K562 (cell line): Measurements from ENCODE around the gene NUPR1. TPM values are rescaled to one million over a fixed set of nuclear protein-coding genes. Genes with fewer than 3 reads are reported as not detected.

Experiments used
- ASH1L ChIP-seq: fragments of 450-650 bp; IDR thresholded peaks from 2 replicates; pipeline ENCODE4 v1.6.1; 2018; ENCODE audit warnings: borderline replicate concordance, mild to moderate bottlenecking, low read depth; ENCODE audit not compliant: partially characterized antibody
- CTBP1 ChIP-seq: fragments of 450-650 bp; IDR thresholded peaks from 2 replicates; pipeline ENCODE4 v1.6.1; 2016; ENCODE audit warnings: borderline replicate concordance
- ETV1 ChIP-seq: fragments of 450-650 bp; conservative IDR thresholded peaks from 2 replicates; pipeline ENCODE4 v1.6.1; 2016; ENCODE audit warnings: missing genetic modification characterization, control low read depth, low read depth, missing compliant biosample characterization
- GABPA ChIP-seq: fragments of 200-800 bp; sonication (Bioruptor generic); conservative IDR thresholded peaks from 2 replicates; pipeline ENCODE4 v1.6.1; 2016; ENCODE audit warnings: low read depth, missing genetic modification characterization, missing compliant biosample characterization
- GTF2B ChIP-seq: IDR thresholded peaks from 2 replicates; pipeline ENCODE4 v1.6.1; 2011; ENCODE audit not compliant: insufficient read length; ENCODE audit errors: extremely low read depth
- HNRNPL ChIP-seq: fragments of 200-400 bp; formaldehyde crosslinking; IDR thresholded peaks from 2 replicates; pipeline ENCODE4 v1.6.1; 2017; ENCODE audit warnings: low read depth, mild to moderate bottlenecking, low read length
- POLR2H ChIP-seq: IDR thresholded peaks from 2 replicates; pipeline ENCODE4 v1.6.1; 2016; ENCODE audit warnings: missing genetic modification characterization, low read depth, mild to moderate bottlenecking, control low read depth, missing compliant biosample characterization, moderate library complexity
- SNAPC5 ChIP-seq: fragments of 250-450 bp; sonication (Bioruptor Pico); IDR thresholded peaks from 2 replicates; pipeline ENCODE4 v1.8.0; 2021; ENCODE audit warnings: moderate library complexity, mild to moderate bottlenecking, inconsistent platforms
- TBP ChIP-seq: optimal IDR thresholded peaks from 2 replicates; pipeline ENCODE3; 2011; ENCODE audit warnings: low read depth, low read length, improper control_type of control experiment
- ZFP30 ChIP-seq: fragments of 250-450 bp; sonication (Bioruptor Pico); IDR thresholded peaks from 2 replicates; pipeline ENCODE4 v1.8.0; 2022; ENCODE audit warnings: moderate library complexity, mild to moderate bottlenecking, inconsistent platforms, borderline replicate concordance
- ZFP36 ChIP-seq: fragments of 150-350 bp; IDR thresholded peaks from 2 replicates; pipeline ENCODE4 v1.6.1; 2018; ENCODE audit warnings: low read length, low read depth; ENCODE audit not compliant: partially characterized antibody
- ZNF263 ChIP-seq: sonication (generic); formaldehyde crosslinking; IDR thresholded peaks from 2 replicates; pipeline ENCODE4 v1.8.0; 2022; ENCODE audit warnings: mild to moderate bottlenecking, missing genetic modification reagents, borderline replicate concordance
- ZNF280B ChIP-seq: fragments of 250-450 bp; sonication (Bioruptor Pico); IDR thresholded peaks from 2 replicates; pipeline ENCODE4 v1.5.1; 2021; ENCODE audit warnings: mild to moderate bottlenecking
- ZNF41 ChIP-seq: fragments of 250-450 bp; sonication (Bioruptor Pico); conservative IDR thresholded peaks from 2 replicates; pipeline ENCODE4 v1.4.0; 2020; ENCODE audit warnings: mild to moderate bottlenecking
- ZNF75A ChIP-seq: fragments of 450-650 bp; formaldehyde crosslinking; IDR thresholded peaks from 2 replicates; pipeline ENCODE4 v1.4.0; 2020; ENCODE audit warnings: mild to moderate bottlenecking
- polyA plus RNA-seq, 8 experiments: library from polyadenylated mRNA; depleted of rRNA in 4 of 8; stranded (reverse) in 5 of 8; unstranded in 3 of 8; fragments of >200 nt; fragmentation: Nextera tagmentation in 2 of 8; fragmentation: Illumina TruSeq in 1 of 8; extraction: Ambion mirVana in 2 of 8; extraction: Trizol in 1 of 8; gene quantifications; 2 replicates each; pipeline versions ENCODE4 v1.2.1 to v1.2.3, GENCODE V29; 2011 to 2014; ENCODE audit warnings: inconsistent platforms in 1 of 8, missing spikeins in 1 of 8
- total RNA-seq, 7 experiments: library from RNA; depleted of rRNA in 6 of 7; stranded (reverse); fragments of >200 nt in 6 of 7; fragmentation: Illumina TruSeq in 2 of 7; extraction: Trizol in 2 of 7; gene quantifications; 2 replicates each; pipeline versions ENCODE4 v1.2.1 to v1.2.3, GENCODE V29; 2011 to 2021; ENCODE audit warnings: low replicate concordance in 1 of 7
- TF ChIP-seq, protein P1 (sequence below), 2 experiments: fragments of 200-800 bp in 1 of 2; sonication (Bioruptor generic) in 1 of 2; sonication (generic) in 1 of 2; formaldehyde crosslinking in 1 of 2; IDR thresholded peaks in 1 of 2; conservative IDR thresholded peaks in 1 of 2; 2 replicates each; pipeline versions ENCODE4 v1.5.0 to v1.6.1; 2016 to 2020; ENCODE audit warnings: missing compliant biosample characterization in 1 of 2, missing genetic modification characterization in 1 of 2, missing genetic modification reagents in 1 of 2
- TF ChIP-seq, protein P2 (sequence below): sonication (generic); formaldehyde crosslinking; IDR thresholded peaks from 2 replicates; pipeline ENCODE4 v1.8.0; 2022; ENCODE audit warnings: mild to moderate bottlenecking, missing genetic modification reagents

NUPR1 gene
- total and polyA plus RNA-seq, 9 of the 15 experiments (the other 6 are each of a cell fraction or from before 2014, with no cell fraction given) = 0.07 to 1.5 (median 0.27) TPM

- TF ChIP-seq, protein P1, sequence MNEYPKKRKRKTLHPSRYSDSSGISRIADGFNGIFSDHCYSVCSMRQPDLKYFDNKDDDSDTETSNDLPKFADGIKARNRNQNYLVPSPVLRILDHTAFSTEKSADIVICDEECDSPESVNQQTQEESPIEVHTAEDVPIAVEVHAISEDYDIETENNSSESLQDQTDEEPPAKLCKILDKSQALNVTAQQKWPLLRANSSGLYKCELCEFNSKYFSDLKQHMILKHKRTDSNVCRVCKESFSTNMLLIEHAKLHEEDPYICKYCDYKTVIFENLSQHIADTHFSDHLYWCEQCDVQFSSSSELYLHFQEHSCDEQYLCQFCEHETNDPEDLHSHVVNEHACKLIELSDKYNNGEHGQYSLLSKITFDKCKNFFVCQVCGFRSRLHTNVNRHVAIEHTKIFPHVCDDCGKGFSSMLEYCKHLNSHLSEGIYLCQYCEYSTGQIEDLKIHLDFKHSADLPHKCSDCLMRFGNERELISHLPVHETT (CRISPR knock-in tag; conservative IDR thresholded peaks at IDR 0.05 in 1 of 2, IDR thresholded peaks at IDR 0.05 in 1 of 2) = peak in 1 of 2 experiments; percentile 46; a peak in 1 of 4 replicates
- no peak for TF ChIP-seq ZFP36
- no peak for TF ChIP-seq ZFP30 (CRISPR knock-in tag)
- no peak for TF ChIP-seq TBP
- peak; percentile 89 for TF ChIP-seq POLR2H (tag)
- 0 out of 2 replicates have a peak, but pooled peaks have one; percentile 6 for TF ChIP-seq ETV1 (tag)
- no peak for TF ChIP-seq ZNF75A (CRISPR knock-in tag)
- TF ChIP-seq ASH1L = no peak
- peak; percentile 57; the same call in 1 of the 2 replicates for TF ChIP-seq CTBP1
- no peak for TF ChIP-seq SNAPC5 (CRISPR knock-in tag)
- no peak for TF ChIP-seq ZNF280B (CRISPR knock-in tag)
- 0 out of 2 replicates have a peak, but pooled peaks have one; percentile 19 for TF ChIP-seq ZNF263 (CRISPR knock-in tag)
- no peak for TF ChIP-seq GTF2B
- TF ChIP-seq ZNF41 (CRISPR knock-in tag) = 0 out of 2 replicates have a peak, but pooled peaks have one; percentile 11
- TF ChIP-seq, protein P2, sequence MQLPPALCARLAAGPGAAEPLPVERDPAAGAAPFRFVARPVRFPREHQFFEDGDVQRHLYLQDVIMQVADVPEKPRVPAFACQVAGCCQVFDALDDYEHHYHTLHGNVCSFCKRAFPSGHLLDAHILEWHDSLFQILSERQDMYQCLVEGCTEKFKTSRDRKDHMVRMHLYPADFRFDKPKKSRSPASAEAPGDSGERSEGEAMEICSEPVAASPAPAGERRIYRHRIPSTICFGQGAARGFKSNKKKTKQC (CRISPR knock-in tag) = no peak
- TF ChIP-seq GABPA = 0 out of 2 replicates have a peak, but pooled peaks have one; percentile 22
- no peak for TF ChIP-seq HNRNPL
These were observed at the start of gene NUPR1 (continued) for GRCh38 chr16:28538733-28539596.
